SKM-1 treated with dmso at 0.1 percent for 144 hours (cell line): ENCODE data around the gene ADAMTS17.

Experiments used
- DNase-seq: peaks from one replicate; lab custom pipeline; 2025; ENCODE audit not compliant: unreplicated experiment; lab: John Stamatoyannopoulos, UW

The ADAMTS17 gene

DNA sequence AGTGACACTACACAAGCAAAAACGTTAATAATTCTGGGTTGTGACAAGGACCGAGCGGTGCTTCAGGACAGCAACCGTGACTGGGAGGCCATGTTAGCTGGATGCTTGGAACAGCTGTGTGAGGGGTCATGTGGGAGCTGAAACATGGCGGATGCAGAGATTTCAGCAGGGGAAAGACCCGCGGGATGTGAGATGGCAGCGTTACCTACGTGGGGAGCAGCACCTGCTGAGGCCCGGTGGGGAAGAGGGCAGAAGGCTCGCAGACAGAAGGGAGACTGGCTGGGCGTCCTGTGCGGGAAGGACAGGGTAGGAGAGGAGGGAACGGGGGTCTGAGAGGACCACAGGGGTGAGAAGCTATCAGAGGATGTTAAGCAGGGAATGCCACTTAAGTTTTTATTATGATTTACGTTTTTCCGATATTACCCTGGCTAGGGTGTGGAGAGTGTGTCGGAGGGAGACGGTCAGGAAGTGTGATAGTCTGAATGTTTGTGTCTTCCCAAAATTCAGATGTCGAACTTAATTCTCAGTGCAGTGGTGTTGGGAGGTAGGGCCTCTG is 379.7 kb downstream of the ADAMTS17 start:
- DNase-seq = no peak

DNA sequence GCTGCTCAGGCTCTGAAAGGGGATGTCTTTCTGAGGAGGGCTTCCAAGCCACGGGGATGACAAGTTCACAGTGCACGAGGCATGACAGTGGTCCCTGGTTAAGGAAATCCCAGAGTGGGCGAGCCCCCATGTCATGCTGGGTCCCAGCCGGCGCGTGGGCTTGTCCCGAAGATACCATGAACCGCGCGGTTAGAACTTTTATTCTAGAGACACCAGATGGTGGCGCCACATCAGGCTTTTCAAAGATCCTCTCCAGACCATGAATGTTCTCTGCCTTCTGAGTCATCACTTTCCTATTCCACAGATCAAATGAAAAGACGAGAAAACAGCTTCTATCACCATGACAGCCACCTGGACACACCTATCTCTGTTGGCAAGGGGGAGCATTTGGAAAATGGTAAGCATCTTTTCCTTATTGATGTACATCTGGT is 380.7 kb downstream of the ADAMTS17 start:
- DNase-seq = peak; percentile 15

DNA sequence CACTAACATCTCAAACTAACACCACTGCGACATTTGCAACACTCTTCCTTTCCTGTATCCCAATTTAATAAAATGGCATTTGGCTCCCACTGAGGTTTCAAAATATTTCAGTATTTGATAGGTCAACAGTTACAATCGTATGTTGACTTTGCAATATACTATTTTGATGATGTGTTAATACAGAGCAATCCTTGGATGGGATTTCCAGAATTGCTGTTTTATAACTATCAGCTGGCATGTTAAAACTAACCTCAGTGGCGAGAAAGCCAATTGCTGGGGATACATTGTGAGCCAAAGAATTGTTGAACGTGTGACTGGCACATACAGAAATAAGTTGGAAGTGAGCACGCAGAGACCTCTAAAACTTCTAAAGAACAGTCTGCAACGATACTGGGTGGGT is 382.4 kb downstream of the ADAMTS17 start:
- DNase-seq = no peak

DNA sequence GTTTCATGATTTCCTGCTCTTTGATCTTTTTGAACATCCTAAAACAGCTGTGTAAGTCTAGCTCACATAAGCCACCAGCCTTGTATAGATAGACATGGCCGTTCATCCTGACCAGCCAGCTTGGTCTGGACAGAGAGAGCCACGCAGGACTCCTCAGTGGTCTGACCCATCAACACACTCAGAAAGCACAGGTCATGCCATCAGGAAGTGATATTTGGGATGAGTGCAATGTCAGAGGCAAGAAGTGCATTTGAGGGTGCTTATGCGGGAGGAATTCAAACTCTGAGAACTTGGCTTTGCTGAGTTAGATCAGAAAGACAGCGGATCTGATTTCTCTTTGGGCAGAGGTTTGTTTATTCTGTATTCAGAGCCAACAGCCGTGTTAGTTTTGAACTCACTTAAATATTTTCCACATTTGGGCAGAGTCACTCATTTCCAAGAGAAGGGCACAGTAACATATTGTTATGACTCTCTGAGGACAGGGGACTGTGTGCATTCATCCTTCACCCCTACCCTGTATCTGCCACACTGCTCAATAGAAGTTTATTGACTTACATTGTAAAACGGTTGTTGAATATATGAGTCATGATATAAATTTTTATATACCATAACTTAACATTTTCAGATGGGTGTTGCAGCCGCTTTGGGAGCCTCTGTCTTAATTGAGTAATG is 383.2 kb downstream of the ADAMTS17 start:
- DNase-seq = no peak

DNA sequence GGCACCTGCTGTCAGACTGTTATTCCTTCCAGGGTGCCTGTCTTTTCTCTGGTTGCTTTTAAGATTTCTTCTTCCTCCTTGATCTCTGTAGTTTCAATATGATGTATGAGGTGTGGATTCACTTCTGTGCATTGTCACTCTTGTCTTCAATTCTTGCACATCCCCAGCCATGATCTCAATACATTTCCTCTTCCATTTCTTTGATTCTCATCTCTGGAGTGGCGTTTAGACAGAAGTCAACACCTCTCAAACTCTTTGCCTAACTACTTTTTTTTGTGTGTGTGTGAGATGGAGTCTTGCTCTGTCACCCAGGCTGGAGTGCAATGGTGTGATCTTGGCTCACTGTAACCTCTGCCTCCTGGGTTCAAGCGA is 384.1 kb downstream of the ADAMTS17 start:
- no peak for DNase-seq

DNA sequence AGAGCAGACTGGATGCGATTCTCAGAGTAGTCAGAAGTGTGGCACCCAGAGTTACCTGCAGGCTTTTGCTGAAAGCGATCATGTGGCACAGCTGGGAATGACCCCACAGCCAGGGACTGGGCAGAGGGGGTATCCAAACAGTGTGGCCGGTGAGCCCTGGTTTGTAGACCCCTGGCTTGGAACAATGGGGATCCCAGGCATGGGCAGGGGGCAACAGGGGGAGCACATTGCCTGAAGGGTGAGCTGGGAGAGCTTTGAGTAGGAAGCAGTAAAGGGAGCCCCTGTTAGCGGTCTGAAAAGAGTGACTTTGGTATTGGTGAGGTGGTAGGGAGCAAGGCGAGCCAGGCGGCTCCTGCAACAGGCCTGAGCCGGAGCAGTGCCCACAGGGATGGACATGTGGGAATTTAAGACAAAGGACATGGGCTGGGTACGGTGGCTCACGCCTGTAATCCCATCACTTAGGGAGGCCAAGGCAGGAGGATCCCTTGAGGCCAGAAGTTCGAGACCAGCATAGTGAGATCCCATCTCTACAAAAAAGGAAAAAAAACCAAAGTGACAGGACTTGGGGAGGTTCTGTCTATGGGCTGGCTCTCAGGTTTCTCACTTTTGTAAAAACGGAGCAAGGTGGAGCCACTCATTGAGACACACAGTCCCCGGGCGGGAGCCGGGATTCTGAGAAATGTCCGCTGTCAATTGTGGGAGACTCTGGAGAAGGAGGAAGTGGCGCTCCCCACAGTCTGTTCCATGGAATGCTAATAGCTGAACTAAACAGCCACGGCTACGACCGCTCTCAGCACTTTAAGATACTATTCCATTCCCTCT is 384.7 kb downstream of the ADAMTS17 start:
- no peak for DNase-seq

DNA sequence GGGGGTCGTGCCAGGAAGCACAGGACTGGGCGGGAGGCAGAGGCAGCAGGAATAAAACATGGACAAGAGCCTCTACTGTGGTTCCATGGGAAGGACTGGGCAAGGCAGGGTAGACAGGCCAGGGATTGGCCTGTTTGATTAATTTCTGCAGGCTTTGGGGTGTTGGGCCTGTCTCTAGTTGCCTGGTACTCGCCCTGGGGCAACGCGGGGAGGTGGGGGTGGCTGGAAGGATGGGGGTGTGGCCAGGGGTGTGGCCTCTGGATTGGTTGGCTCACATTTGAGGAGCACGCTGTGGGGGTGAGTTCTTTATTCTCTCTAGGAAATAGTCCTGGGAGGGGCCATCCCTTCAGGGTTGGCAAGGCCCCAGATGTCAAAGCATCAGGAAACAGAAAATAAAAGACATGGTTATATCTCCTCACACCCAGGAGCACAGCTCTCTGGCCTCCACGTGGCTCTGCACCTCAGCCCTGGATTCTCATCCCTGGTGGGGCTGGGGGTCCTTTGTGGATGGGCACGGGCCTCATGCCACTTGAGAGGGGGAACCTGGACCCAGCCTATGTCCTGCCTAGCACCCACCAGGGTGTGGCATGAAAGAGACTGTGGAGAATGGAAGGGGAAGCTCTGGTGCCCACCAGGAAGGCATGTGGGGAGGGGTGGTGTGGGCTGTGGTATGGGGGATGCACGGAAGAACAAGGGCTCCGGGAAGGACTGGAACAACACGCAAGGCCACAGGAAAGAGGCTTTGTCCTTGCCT is 385.6 kb downstream of the ADAMTS17 start:
- DNase-seq = no peak

DNA sequence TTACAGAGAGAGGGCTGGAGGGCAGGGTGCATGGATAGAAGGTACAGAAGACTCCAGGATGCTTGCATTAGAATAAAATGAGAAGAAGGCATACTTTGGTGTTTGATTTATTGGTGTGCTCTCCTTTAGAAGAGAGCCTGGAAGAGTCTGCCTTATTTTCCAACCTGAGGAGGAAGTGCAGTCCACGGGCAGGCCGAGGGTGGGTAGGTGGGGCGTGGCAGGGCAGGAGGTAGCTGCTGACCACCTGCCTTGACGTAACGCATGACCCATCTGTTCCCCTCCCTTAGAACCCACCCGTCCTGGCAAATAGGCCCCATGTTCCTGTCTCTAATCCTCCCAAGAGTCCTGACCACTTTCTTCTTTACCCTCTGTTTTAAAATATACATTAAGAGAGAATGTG is 386.2 kb downstream of the ADAMTS17 start:
- no peak for DNase-seq

DNA sequence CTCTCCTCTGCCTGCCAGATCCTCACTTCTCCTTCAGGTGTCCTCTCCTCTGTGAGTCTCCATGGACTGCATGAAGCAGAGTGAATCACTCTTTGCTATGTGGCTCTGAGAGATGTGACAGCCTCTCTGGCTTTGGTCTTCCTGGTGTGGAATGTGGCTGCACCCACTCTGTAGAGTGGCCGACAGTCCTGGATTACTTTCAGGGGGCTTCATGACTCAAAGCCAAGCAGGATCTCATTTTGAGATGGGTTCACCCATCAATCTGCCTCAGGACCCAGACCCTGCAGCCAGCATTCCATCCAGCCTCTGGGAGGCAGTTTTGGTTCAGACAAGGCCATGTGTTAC is 386.6 kb downstream of the ADAMTS17 start:
- DNase-seq = no peak

DNA sequence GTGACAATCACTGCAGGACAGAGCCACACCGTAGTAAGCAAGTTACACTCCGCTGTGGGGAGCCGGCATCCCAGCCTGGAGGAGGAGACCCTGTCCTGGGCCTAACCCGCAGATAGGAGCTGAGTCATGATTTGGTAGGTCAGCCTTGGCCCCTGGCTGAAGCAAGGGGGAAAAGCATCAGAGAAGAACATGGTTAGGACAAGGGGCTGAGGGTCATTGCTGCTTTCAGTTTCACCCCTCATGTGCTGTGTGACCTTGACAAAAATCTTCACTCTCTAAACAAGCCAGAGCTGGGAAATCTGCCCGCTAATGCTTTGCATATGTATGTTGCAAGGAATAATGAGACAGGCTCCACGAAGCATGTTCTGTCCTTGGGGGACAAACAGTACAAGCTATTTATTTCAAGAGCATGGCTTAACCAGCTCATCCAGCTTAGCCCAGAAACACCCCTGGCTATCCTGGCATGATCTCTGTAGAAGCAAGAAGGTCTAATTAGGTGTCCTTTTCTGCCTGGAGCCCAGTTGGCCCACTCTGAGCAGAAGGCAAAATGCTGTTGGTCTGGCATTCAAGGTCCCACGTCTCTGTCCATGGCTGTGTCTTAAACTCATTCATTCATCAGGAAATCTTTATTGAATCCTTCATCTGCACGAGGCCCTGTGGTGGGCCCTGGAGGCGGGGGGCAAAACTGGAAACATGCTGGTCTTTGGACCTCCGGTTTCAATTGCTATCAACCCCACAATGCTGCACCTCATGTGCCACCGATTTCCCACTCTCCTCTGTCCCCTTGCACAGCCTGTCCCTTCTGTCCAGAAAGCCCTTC is 387.2 kb downstream of the ADAMTS17 start:
- no peak for DNase-seq

DNA sequence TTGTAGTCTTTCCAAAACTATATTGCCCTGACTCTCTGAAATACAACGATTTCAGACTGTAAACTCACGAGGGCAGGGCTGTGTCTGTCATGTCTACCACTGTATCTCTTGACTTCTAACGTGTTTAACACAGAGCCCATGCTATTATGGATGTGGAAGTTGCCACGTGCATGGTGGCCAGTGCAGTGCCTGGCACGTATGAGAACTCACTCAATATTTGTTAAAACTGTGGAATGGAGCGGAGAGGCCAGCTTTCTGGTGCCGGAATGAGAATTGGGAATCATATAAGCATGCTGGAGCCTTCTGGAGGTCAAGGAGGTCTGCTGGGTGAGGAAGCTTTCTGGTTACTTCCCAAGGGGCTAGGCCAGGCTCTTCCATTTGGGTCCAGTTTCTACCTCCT is 387.9 kb downstream of the ADAMTS17 start:
- no peak for DNase-seq

DNA sequence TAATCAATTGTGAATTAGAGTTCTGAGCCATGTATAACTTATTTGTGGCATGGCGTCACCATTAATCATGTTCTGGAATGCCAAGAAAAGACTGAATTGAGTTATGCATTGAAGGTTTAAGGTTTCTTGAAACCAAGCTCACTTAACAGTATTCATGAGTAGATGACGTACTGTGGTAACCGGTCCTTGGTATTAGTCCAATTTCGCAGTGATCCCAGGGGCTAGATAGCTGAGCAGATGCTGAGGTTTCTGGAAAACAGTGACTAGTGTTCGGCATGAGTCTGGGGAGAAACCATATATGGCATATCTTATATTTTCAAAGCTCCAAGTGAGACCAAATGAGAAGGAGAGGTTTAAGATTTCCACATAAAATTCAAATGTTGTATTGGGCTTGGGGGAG is 390.3 kb downstream of the ADAMTS17 start:
- no peak for DNase-seq

DNA sequence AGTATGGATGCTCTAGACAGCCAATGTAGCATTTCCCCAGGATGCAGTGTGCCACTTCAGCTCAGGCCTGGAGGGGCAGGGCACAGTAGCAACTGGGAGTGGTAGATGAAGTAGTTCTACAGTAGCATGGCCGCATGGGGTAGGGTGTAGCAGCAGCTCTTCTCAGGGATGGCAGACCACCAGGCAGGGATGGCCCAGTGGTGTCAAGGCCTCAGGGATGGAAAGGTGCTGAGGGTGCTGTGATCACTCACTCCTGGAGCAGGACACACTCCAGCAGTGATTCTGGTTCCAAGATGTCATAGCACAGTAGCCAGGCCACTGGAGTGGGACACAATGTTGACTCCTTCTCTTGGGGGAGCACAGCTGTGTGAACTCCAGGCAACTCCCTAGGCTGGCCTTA is 397.6 kb downstream of the ADAMTS17 start:
- no peak for DNase-seq

DNA sequence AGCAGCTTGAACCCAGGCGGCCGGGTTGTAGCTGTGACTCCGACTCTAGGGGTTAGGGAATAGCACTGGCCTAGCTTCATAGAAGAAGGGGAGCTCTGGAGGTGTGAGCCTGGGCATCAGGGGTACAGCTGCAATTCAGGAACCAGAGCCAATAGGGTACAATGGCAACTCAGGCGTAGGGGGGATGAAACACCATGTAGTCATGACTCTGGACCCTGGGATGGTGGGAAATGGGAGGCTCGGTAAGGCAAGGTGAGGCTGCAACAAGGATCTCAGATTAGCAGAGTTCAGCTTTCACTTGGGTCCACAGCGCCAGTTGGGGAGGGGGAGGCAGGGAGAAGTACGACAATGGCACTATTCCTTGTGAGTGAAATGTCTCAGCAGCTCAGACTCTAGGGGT is 398.3 kb downstream of the ADAMTS17 start:
- DNase-seq = no peak

DNA sequence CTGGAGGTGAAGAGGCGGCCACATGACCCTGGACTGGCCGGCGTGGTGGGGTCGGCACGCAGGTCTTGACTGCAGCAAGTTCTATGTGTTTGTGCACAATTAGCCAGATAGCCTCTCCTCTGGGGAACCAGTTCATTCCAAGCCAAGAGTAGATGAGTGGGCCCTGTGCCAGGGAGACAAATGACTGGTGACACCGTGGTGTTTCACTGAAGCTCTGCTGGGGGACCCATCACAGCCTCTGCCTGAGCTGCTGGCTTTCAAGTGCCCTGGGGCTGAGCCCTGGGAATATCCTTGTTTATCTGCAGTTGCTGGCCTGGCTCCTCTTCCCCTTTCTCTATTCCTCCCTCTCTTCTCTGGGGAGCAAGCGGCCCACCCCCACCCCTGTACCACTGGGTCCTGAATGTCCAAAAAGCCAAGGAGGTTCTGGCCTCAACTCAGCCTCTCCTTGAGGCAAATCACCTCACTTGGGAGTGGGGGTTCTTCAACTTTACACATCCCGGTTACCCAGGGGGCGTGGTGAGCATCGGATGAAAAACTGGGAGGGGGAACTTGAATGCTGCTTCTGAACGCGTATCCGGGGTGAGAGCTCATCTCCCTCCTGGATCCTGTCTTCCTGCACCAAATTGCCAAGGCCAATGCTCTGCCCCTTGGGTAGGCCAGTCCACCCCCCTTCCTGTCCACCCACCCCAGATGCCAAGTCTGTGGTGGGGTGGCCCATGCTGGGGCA is 408.9 kb downstream of the ADAMTS17 start:
- no peak for DNase-seq

DNA sequence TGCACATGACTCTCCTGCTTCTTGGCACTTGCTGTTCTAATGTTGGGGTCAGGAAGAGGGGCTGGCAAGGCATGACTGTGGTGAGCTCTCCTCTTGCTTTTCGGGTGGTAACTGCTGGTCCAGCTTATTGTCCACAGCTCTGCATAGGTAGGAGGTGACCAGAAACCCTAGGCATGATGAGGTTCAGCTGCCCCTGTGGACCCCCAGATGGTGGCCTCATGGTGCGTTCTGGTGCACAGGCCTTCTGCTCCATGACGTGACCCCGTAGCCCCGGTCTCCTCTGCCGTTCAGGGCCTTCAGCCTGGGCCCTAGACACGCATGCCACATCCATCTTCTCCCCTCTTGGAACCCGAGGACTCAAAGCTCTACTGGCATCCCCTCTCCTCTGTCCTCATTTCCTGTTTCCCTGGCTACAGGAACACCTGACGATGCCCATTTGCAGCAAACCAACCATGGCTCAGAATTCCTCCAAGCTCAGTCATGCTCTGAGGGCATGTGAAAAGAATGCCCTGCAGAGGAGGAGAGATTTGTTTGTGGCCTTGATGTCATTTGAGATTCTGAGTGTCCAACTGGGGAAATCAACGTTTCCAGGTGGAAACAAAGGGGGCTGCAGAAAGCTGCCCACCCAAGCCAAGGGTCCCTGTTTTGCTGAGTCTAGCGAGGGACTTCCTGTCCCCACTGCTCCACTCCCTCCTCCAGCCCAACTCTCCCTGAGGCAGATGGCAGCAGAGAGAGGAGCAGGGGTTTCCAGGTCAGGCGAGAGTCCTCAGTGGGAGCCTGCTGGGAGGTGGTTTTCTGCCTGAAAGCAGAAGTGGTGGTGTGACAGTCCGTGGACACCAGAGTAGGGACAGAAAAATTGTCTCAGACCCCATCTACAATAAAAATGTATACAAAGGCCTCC is 409.8 kb downstream of the ADAMTS17 start:
- DNase-seq = no peak

DNA sequence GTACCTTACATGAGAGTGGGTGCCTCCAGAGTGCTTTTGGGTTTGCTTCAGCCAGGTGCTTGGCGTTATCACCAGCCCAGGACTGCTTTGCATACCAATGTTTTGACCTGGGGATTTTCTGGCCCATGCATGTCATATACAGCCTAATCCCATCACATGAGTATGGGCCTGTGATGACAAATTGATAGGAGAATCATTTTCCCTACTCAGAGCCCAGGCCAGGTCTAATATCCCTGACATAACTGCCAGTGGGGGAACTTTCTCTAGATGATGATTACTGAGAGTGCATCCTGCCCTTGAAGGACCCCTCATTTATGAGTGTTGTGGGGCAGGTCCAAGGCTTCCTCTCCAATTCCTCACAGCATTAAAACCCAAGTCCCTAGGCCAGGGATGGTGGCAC is 411.1 kb downstream of the ADAMTS17 start:
- DNase-seq = no peak

DNA sequence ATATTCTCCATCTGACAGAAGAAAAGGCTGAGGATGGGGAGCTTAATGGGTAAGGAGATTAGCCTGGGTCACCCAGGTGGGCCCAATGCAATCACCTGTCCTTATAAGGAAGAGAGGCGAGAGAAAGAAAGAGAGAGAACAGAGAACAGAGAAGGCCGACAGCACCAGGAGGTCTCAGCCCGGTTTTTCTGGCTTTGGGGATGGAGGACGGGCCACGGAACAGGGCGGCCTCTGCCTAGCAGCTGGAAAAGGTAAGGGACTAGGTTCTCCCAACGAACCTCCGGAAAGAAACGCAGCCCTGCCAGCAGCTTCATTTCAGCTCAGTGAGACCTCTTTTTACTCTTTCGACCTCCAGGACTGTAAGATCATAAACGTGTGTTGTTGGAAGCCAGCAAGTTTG is 412.5 kb downstream of the ADAMTS17 start:
- no peak for DNase-seq

DNA sequence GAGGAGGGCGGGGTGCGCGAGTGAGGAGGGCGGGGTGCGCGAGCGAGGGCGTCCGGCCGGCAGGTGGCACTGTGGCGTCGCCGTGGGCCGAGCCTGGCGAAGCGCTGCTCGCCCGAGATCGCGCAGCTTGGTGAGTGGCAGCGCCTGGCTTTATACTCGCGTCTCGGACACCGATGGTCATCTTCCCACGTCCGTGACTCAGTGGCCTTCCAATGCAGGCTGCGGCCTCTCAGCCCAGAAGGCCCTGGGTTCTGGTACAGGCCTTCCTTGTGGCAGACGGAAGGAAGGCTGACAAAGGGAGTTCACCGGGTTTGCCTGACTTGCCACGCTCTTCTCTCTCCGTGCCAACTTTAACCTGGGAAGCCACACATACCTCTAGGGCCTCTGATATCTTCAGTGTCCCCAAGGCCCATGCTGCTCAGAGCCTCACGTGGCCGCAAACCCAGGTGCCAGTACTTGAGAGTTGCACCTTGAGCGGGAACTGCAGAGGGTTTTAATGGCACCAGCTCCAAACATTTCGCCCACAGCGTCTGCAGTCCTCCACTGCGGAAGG is 413.3 kb downstream of the ADAMTS17 start:
- peak; percentile 33 for DNase-seq
